ENCODE measurements around the gene BEND3. TPM values are rescaled to one million over a fixed set of nuclear protein-coding genes. Genes with fewer than 3 reads are reported as not detected.
A peak's percentile ranks its signal among the peaks of the same experiment; 100 is the strongest.

BEND3 gene
- total and polyA plus RNA-seq, 2 of the 8 experiments (the other 6 are each of a cell fraction or from before 2014, with no cell fraction given), result 25.2 to 38.8 TPM

DNA sequence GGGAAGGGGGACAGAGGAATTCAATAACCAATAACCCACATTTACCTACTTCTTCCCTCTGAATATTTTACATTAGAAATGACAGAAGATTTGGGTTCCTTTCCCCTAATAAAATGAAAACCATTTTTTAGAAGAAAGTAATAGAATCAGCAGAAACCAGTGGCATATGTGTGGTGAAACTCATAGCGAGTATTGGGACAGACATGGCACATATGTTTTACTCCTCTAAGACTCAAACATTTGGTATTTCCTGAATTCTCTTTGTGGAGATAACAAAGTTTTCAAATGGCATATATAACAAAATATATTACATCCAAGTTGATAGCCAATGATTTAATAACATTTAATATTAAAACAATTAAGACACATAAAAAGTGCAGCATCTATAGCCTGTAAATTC is 12.9 kb upstream of the BEND3 start:
- CTCF ChIA-PET (ENCODE audit: partially characterized antibody), result no interaction called here
- DNase-seq (ENCODE audit: low read depth in 1 of 2, low spot score in 2 of 2), result no peak
- no peak overlapping the region for H2BK20ac ChIP-seq (ENCODE audit: low read length)
- POLR2A ChIA-PET (ENCODE audit: partially characterized antibody), result interaction anchor here (4.4 kb wide), 1 partner anchor 12 kb away, joined by 26 read pairs; the partner anchor contains the start of gene BEND3
- H3K9me3 ChIP-seq (ENCODE audit: insufficient read depth in 2 of 2, low read depth in 1 of 2, low read length in 1 of 2), result no peaks in the 10 kb centered on the region
- no peak overlapping the region for H3K14ac ChIP-seq (ENCODE audit: insufficient read length)
- H3K79me1 ChIP-seq (ENCODE audit: low read depth, low read length), result no peaks in the 10 kb centered on the region
- H3K27me3 ChIP-seq (replicated peaks in 1 of 4; ENCODE audit: control insufficient read depth in 3 of 4, extremely low read depth in 1 of 4, insufficient read depth in 3 of 4, low read length in 3 of 4), result no peaks in the 10 kb centered on the region
- no peak overlapping the region for H2BK15ac ChIP-seq (ENCODE audit: low read length)
- no peak overlapping the region for H4K8ac ChIP-seq (ENCODE audit: extremely low read depth, insufficient read depth, low read length)
- H2BK12ac ChIP-seq (ENCODE audit: low read depth, low read length), result peak overlapping the region; percentile 79; the same call in 1 of the 2 replicates
- H3K27ac ChIP-seq (ENCODE audit: low read depth, low read length), result no peak overlapping the region
- H3K56ac ChIP-seq (replicated peaks; ENCODE audit: insufficient read length, low read depth, low read length), result no peak overlapping the region
- no peak overlapping the region for H2BK5ac ChIP-seq (ENCODE audit: low read depth, low read length)
- no peak overlapping the region for H2BK120ac ChIP-seq (replicated peaks; ENCODE audit: low read depth, low read length)
- no peak overlapping the region for H3K18ac ChIP-seq (ENCODE audit: extremely low read depth, low read length)
- H3K4me2 ChIP-seq (ENCODE audit: insufficient read depth in 1 of 2, low read depth in 2 of 2, low read length in 2 of 2), result no peak overlapping the region
- WGBS, 2 experiments (ENCODE audit: extremely low coverage in 1 of 2, insufficient coverage in 1 of 2, insufficient read length in 1 of 2, insufficient replicate concordance in 2 of 2, low coverage in 1 of 2, low lambda C conversion rate in 2 of 2, missing lambda C conversion rate in 1 of 2), result 96% methylated on average over 1 of the region's 1 CpG; no CpG with 5 or more reads in 1 of the 2 experiments
- H3K23ac ChIP-seq (ENCODE audit: insufficient read length), result no peak overlapping the region
- no peaks in the 10 kb centered on the region for H3K36me3 ChIP-seq (ENCODE audit: control insufficient read depth in 2 of 4, insufficient read depth in 4 of 4, low read length in 3 of 4)
- H3K23me2 ChIP-seq (ENCODE audit: low read depth, low read length), result no peaks in the 10 kb centered on the region
- no peaks in the 10 kb centered on the region for H4K20me1 ChIP-seq (replicated peaks in 1 of 2; ENCODE audit: control insufficient read depth in 1 of 2, insufficient read depth in 2 of 2, low read length in 2 of 2)
- peaks cover 2 to 16% (median 9%) of the 10 kb centered on the region in 4 experiments for H3K4me1 ChIP-seq (replicated peaks in 1 of 4; ENCODE audit: control insufficient read depth in 3 of 4, insufficient read depth in 4 of 4, low read length in 3 of 4)
- H4K91ac ChIP-seq (replicated peaks; ENCODE audit: insufficient read length, low read length), result no peak overlapping the region
- H3K79me2 ChIP-seq (ENCODE audit: control insufficient read depth in 1 of 2, insufficient read depth in 2 of 2, low read length in 2 of 2), result no peaks in the 10 kb centered on the region
- no peak overlapping the region for H3K9ac ChIP-seq (replicated peaks in 1 of 4; ENCODE audit: extremely low read depth in 1 of 4, low read depth in 3 of 4, low read length in 3 of 4)
- FAIRE-seq, result no peak
- H3K4me3 ChIP-seq (ENCODE audit: extremely low read depth in 1 of 4, insufficient read depth in 2 of 4, low read depth in 3 of 4, low read length in 4 of 4), result no peak overlapping the region
- no peak overlapping the region for H2AK5ac ChIP-seq (ENCODE audit: low read depth, low read length)
- H4K5ac ChIP-seq (ENCODE audit: insufficient read length, low read depth, low read length), result no peak overlapping the region
- H2AFZ ChIP-seq (ENCODE audit: low read length), result no peak overlapping the region
- H3K4ac ChIP-seq (replicated peaks; ENCODE audit: insufficient read length, low read depth, low read length), result no peak overlapping the region
- TF ChIP-seq FOSL1 (IDR thresholded peaks at IDR 0.05; ENCODE audit: insufficient read depth, low read depth, low read length) (no peak), KDM5A (IDR thresholded peaks at IDR 0.05; ENCODE audit: low read length) (no peak), KDM1A (IDR thresholded peaks at IDR 0.05; ENCODE audit: borderline replicate concordance, low read length) (no peak), TBP (IDR thresholded peaks at IDR 0.05; ENCODE audit: low read depth, low read length) (no peak), SAP30 (IDR thresholded peaks at IDR 0.05; ENCODE audit: insufficient read depth, insufficient replicate concordance, low read length) (no peak), PHF8 (conservative IDR thresholded peaks at IDR 0.05; ENCODE audit: low read depth, low read length) (no peak), SIN3A (conservative IDR thresholded peaks at IDR 0.05 in 1 of 2, IDR thresholded peaks at IDR 0.05 in 1 of 2; ENCODE audit: low read depth in 1 of 2, low read length in 2 of 2) (no peak), RXRA (IDR thresholded peaks at IDR 0.05; ENCODE audit: insufficient read depth, low read depth, low read length) (no peak), SIX5 (IDR thresholded peaks at IDR 0.05; ENCODE audit: low read depth, low read length) (no peak), POU5F1 (IDR thresholded peaks at IDR 0.05; ENCODE audit: low read depth, low read length) (no peak)
- TF ChIP-seq, protein P1, sequence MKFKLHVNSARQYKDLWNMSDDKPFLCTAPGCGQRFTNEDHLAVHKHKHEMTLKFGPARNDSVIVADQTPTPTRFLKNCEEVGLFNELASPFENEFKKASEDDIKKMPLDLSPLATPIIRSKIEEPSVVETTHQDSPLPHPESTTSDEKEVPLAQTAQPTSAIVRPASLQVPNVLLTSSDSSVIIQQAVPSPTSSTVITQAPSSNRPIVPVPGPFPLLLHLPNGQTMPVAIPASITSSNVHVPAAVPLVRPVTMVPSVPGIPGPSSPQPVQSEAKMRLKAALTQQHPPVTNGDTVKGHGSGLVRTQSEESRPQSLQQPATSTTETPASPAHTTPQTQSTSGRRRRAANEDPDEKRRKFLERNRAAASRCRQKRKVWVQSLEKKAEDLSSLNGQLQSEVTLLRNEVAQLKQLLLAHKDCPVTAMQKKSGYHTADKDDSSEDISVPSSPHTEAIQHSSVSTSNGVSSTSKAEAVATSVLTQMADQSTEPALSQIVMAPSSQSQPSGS (IDR thresholded peaks at IDR 0.05; ENCODE audit: low read length), result no peak
- TF ChIP-seq, protein P2, sequence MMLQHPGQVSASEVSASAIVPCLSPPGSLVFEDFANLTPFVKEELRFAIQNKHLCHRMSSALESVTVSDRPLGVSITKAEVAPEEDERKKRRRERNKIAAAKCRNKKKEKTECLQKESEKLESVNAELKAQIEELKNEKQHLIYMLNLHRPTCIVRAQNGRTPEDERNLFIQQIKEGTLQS (IDR thresholded peaks at IDR 0.05; ENCODE audit: insufficient read depth, low read depth, low read length), result no peak
